LNCAP (cell line): Measurements from ENCODE around the gene PRDX2.

ENCODE experiments used
- TF ChIP-seq, protein P1 (sequence below): fragments of 450-650 bp; IDR thresholded peaks from 2 replicates; pipeline ENCODE4 v1.5.1; 2017; ENCODE audit warnings: mild to moderate bottlenecking

The PRDX2 gene

DNA sequence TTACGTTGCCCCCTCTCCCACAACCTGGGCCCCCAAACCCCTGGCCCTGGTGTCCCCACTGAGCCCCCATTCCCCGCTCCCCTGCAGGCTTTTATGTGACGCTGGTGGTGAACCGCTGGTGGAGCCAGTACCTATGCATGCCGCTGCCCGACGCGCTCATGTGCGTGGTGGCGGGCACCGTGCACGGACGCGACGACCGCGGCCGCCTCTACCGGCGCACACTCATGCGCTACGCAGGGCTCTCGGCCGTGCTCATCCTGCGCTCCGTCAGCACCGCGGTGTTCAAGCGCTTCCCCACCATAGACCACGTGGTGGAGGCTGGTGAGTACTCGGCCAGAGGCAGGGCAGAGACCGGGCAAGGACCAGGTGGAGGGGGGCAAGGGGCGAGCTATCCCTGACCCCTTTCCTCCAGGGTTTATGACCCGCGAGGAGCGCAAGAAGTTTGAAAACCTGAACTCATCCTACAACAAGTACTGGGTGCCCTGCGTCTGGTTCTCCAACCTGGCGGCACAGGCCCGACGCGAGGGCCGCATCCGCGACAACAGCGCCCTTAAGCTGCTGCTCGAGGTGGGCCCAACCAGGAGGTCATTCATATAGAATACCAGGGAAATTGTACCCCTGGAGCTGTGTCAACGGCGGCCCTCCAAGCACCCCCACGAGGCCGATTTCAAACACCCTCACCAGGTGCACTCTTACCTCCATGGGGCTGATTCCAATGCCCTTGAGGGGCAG is 47.0 kb downstream of the PRDX2 start:
- TF ChIP-seq, protein P1, sequence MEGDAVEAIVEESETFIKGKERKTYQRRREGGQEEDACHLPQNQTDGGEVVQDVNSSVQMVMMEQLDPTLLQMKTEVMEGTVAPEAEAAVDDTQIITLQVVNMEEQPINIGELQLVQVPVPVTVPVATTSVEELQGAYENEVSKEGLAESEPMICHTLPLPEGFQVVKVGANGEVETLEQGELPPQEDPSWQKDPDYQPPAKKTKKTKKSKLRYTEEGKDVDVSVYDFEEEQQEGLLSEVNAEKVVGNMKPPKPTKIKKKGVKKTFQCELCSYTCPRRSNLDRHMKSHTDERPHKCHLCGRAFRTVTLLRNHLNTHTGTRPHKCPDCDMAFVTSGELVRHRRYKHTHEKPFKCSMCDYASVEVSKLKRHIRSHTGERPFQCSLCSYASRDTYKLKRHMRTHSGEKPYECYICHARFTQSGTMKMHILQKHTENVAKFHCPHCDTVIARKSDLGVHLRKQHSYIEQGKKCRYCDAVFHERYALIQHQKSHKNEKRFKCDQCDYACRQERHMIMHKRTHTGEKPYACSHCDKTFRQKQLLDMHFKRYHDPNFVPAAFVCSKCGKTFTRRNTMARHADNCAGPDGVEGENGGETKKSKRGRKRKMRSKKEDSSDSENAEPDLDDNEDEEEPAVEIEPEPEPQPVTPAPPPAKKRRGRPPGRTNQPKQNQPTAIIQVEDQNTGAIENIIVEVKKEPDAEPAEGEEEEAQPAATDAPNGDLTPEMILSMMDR: no peak

DNA sequence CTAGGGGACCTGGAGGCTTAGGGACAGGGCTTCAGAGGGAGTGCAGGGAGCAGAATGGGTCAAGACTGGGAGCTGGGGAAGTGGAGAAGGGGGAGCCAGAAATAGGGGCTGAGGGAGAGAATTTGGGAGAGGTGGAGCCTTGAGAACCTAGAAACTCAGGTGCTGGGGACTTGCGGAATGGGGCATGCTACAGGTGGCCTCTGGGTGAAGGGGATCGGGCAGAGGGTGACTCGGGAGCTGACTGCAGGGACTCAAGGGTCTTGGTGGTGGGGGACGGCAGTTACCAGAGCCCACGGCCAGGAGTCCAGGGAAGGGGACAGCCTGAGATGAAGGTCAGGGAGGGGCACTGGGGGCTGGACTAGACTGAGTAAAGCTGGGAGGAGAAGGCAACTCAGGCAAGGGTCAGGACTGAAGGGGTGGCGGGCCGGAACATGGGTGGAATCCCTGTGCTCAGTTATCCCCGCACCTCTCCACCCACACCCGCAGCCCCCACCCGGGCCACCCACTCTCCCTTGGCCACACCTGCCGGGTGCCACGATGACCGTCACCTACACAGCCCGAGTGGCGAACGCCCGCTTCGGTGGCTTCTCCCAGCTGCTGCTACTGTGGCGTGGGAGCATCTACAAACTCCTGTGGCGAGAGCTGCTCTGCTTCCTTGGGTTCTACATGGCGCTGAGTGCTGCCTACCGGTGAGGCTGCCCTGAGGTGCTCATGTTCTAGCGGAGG is 49.4 kb downstream of the PRDX2 start:
- TF ChIP-seq, protein P1: no peak

DNA sequence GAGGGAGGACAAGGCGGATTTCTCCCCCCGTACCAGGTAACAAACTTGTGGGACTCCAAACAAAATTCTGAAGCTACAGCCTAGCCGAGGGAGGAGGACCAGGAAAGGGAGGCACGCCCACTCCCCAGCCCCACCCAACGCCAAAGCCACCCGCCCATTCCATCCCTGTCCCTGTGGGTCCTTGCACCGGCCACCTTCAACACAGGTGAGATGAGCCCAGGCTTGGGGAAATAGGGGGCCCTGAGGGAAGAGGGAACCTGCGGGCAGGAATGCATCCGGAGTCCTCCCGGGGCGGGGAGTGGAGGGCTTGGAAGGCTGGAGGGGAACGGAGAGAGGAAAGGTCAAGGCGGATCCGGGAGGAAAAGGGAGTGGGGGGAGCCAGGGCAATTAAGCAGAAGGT is 50.0 kb downstream of the PRDX2 start, which contains the start of gene BEST2:
BEST2 (plus strand) TSS at position 157 of the 400 bp plus-strand sequence. CDS start 802 bp downstream, outside the sequence.
- TF ChIP-seq, protein P1: no peak

DNA sequence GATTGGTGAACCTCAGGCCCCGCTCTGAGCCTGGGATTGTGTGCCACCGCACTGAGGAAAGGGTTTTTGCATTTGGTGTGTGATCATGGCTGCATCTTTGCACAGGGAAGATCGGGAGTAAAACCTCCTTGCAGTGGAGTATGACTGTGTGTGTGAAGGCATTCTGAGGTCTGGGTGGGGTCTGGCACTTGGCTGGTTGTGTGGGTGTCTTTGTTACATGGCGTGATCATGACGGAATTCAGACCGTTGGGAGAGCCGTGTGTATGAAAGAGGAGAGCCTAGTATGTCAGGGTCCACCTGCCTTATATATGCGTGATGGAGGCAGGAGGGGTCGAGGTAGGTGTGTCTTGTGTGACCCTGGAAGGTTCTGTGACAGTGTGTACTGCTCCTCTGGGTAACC is 50.7 kb downstream of the PRDX2 start:
- TF ChIP-seq, protein P1: no peak

DNA sequence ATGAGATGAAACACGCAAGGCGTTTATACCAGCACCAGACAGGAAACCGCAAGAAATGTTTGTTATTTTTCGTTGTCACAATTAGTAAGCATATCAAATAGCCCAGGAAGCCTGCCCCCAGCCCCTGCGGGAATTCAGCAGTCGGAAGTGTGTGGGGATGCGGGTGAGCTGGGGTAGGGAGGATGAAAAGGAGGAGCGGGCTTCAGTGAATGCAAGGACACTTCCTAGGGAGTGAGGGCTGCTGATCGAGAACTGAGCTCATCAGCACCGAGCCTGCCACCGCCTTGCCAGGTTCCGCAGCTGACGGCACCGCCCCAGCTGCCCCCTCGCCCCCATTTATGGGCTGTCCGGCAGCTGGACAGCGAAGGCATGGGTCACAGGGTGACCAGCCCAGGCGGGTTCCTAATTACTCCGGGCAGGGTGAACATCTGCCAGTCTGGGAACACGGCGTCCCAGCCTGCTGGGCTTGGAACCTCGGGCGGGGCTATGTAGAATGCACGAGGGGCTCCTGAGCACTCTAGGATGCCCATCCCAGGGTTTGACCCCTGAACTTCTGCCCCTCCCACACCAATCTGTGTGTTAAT is 51.6 kb downstream of the PRDX2 start:
- TF ChIP-seq, protein P1: no peak

DNA sequence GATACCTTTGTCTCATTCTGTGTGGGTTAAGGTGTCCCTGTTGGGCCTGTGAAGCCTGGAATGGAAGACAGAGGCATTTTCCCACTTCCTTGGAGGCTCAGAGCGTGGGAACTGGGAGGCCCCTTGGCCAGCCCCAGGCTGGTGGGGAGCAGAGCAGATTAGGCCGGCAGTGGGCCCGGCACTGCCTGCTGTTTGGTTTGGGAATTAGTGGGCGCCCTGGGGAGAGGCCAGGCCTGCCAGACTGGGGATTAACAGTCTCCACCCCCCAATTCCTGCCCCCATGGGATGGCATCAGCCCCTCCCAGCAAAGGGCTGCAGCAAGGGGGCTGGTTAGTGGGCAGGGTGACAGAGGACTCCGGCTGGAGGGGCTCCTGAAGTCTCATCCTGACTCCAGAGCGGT is 53.1 kb downstream of the PRDX2 start:
- TF ChIP-seq, protein P1: no peak
